ENCODE data around the gene PRUNE2.

GRCh38 chr9:76820431-76820830 is 85.5 kb downstream of the PRUNE2 start:
- TF ChIP-seq CTCF (IDR thresholded peaks at IDR 0.05) (no peak), POLR2A (IDR thresholded peaks at IDR 0.05) (no peak)
